Activated CD4-positive, alpha-beta memory T cell treated with anti-CD3 and anti-CD28 coated beads for 36 hours (primary cell): ENCODE measurements around the gene GPC5. TPM values are rescaled to one million over a fixed set of nuclear protein-coding genes. Genes with fewer than 3 reads are reported as not detected.

Experiments
- CTCF ChIA-PET: fragments of 350-600 bp; sonication (Branson Sonifier 250); formaldehyde crosslinking; loops from one replicate; lab custom pipeline; 2021; ENCODE audit warnings: antibody characterized with exemption, inconsistent platforms; lab: Charles Lee
- POLR2A ChIA-PET: fragments of 350-600 bp; sonication (Branson Sonifier 250); formaldehyde crosslinking; loops from one replicate; lab custom pipeline; 2021; ENCODE audit warnings: antibody characterized with exemption; lab: Charles Lee
- DNase-seq: peaks from one replicate; pipeline ENCODE4 v3.0.0-alpha.2; 2020
- H3K27ac Mint-ChIP-seq: one replicate; pipeline ENCODE4 v1.8.0; 2021; ENCODE audit warnings: mixed read lengths
- H3K27me3 Mint-ChIP-seq: one replicate; pipeline ENCODE4 v1.8.0; 2021; ENCODE audit warnings: mixed read lengths
- H3K36me3 Mint-ChIP-seq: one replicate; pipeline ENCODE4 v1.8.0; 2021; ENCODE audit warnings: mixed read lengths
- H3K4me1 Mint-ChIP-seq: one replicate; pipeline ENCODE4 v1.8.0; 2021; ENCODE audit warnings: low read depth, mixed read lengths
- H3K4me3 Mint-ChIP-seq: one replicate; pipeline ENCODE4 v1.8.0; 2021; ENCODE audit warnings: mild to moderate bottlenecking, mixed read lengths
- H3K9me3 Mint-ChIP-seq: one replicate; pipeline ENCODE4 v1.8.0; 2021; ENCODE audit warnings: mixed read lengths
- intact Hi-C: fragments of 100-400 bp; cut with micrococcal nuclease; formaldehyde crosslinking; loops from one replicate; pipeline ENCODE4 v1.15.1; 2023
- total RNA-seq, 2 experiments: library from RNA; stranded (reverse); gene quantifications; one replicate each; pipeline ENCODE4 v1.2.3, GENCODE V29; 2021

GPC5 gene
- total RNA-seq, 2 experiments from 2014 or later: 0.17 to 0.29 TPM

- Mint-ChIP-seq H3K36me3 (peaks cover 46% of the 10 kb centered on the region), H3K4me1 (peaks cover 19% of the 10 kb centered on the region), H3K9me3 (no peaks in the 10 kb centered on the region), H3K4me3 (no peak overlapping the region), H3K27me3 (no peaks in the 10 kb centered on the region), H3K27ac (peak overlapping the region; percentile 50)
- ChIA-PET CTCF (interaction anchor here (0.7 to 3.8 kb wide), 3 partner anchors 17 to 50 kb away, joined by 3 to 15 read pairs (median 3); no protein-coding TSS in a partner anchor), POLR2A (interaction anchor here (0.9 to 1.0 kb wide), 2 partner anchors 27 to 44 kb away, joined by 3 read pairs; no protein-coding TSS in a partner anchor)
- DNase-seq: no peak
- intact Hi-C loops: no loop called here
These were observed 40.6 kb upstream of the GPC5 start for GRCh38 chr13:91357613-91358386.

- Mint-ChIP-seq H3K27me3 (no peaks in the 10 kb centered on the region), H3K27ac (peak overlapping the region; percentile 50), H3K9me3 (no peaks in the 10 kb centered on the region), H3K4me1 (peaks cover 14% of the 10 kb centered on the region), H3K4me3 (no peak overlapping the region), H3K36me3 (peaks cover 42% of the 10 kb centered on the region)
- CTCF ChIA-PET: interaction anchor here (0.7 to 3.8 kb wide), 3 partner anchors 17 to 49 kb away, joined by 3 to 15 read pairs (median 3); no protein-coding TSS in a partner anchor
- POLR2A ChIA-PET: interaction anchor here (0.9 to 1.0 kb wide), 2 partner anchors 28 to 45 kb away, joined by 3 read pairs; no protein-coding TSS in a partner anchor
- DNase-seq: no peak
- intact Hi-C loops: no loop called here
These were observed 40.0 kb upstream of the GPC5 start for GRCh38 chr13:91358387-91358782.

GRCh38 chr13:91359111-91359510 is 39.3 kb upstream of the GPC5 start:
- no peak overlapping the region for H3K27ac Mint-ChIP-seq
- H3K27me3 Mint-ChIP-seq: no peaks in the 10 kb centered on the region
- DNase-seq: no peak
- H3K9me3 Mint-ChIP-seq: no peaks in the 10 kb centered on the region
- intact Hi-C loops: no loop called here
- CTCF ChIA-PET: interaction anchor here (2.0 to 3.8 kb wide), 2 partner anchors 46 to 51 kb away, joined by 9 to 15 read pairs; no protein-coding TSS in a partner anchor
- H3K4me1 Mint-ChIP-seq: peaks cover 10% of the 10 kb centered on the region
- POLR2A ChIA-PET: interaction anchor here (0.8 to 1.1 kb wide), 3 partner anchors 8 to 45 kb away, joined by 3 to 4 read pairs (median 3); no protein-coding TSS in a partner anchor
- H3K36me3 Mint-ChIP-seq: peaks cover 36% of the 10 kb centered on the region
- no peak overlapping the region for H3K4me3 Mint-ChIP-seq

GRCh38 chr13:91359631-91360030 is 38.8 kb upstream of the GPC5 start:
- CTCF ChIA-PET: interaction anchor here (2.0 to 3.8 kb wide), 2 partner anchors 46 to 52 kb away, joined by 9 to 15 read pairs; no protein-coding TSS in a partner anchor
- DNase-seq: no peak
- Mint-ChIP-seq H3K27ac (no peak overlapping the region), H3K27me3 (no peaks in the 10 kb centered on the region), H3K9me3 (no peaks in the 10 kb centered on the region), H3K4me3 (no peak overlapping the region), H3K4me1 (peaks cover 10% of the 10 kb centered on the region), H3K36me3 (peaks cover 31% of the 10 kb centered on the region)
- intact Hi-C loops: no loop called here
- POLR2A ChIA-PET: interaction anchor here (0.9 to 1.1 kb wide), 2 partner anchors 13 to 46 kb away, joined by 3 to 4 read pairs; no protein-coding TSS in a partner anchor

- H3K4me1 Mint-ChIP-seq: peaks cover 10% of the 10 kb centered on the region
- H3K4me3 Mint-ChIP-seq: no peak overlapping the region
- intact Hi-C loops: no loop called here
- no peak for DNase-seq
- H3K36me3 Mint-ChIP-seq: peaks cover 25% of the 10 kb centered on the region
- no peak overlapping the region for H3K27ac Mint-ChIP-seq
- ChIA-PET CTCF (interaction anchor here (2.0 to 3.8 kb wide), 2 partner anchors 47 to 52 kb away, joined by 9 to 15 read pairs; no protein-coding TSS in a partner anchor), POLR2A (interaction anchor here (1.1 kb wide), 1 partner anchor 13 kb away, joined by 4 read pairs; no protein-coding TSS in a partner anchor)
- no peaks in the 10 kb centered on the region for H3K9me3 Mint-ChIP-seq
- no peaks in the 10 kb centered on the region for H3K27me3 Mint-ChIP-seq
These were observed 38.1 kb upstream of the GPC5 start for GRCh38 chr13:91360246-91360751.

GRCh38 chr13:91361755-91362271 is 36.6 kb upstream of the GPC5 start:
- ChIA-PET CTCF (no interaction called here), POLR2A (no interaction called here)
- H3K36me3 Mint-ChIP-seq: peaks cover 10% of the 10 kb centered on the region
- no peak overlapping the region for H3K27ac Mint-ChIP-seq
- no peaks in the 10 kb centered on the region for H3K9me3 Mint-ChIP-seq
- no peak for DNase-seq
- no peaks in the 10 kb centered on the region for H3K27me3 Mint-ChIP-seq
- H3K4me3 Mint-ChIP-seq: no peak overlapping the region
- peaks cover 3% of the 10 kb centered on the region for H3K4me1 Mint-ChIP-seq
- intact Hi-C loops: no loop called here

- no peak overlapping the region for H3K4me3 Mint-ChIP-seq
These were observed 35.5 kb upstream of the GPC5 start for GRCh38 chr13:91362908-91363307.

GRCh38 chr13:91368101-91368500 is 30.3 kb upstream of the GPC5 start:
- no peaks in the 10 kb centered on the region for H3K9me3 Mint-ChIP-seq
- DNase-seq: no peak
- CTCF ChIA-PET: no interaction called here
- H3K27ac Mint-ChIP-seq: peak overlapping the region; percentile 59
- peaks cover 27% of the 10 kb centered on the region for H3K4me1 Mint-ChIP-seq
- H3K27me3 Mint-ChIP-seq: peaks cover 2% of the 10 kb centered on the region
- intact Hi-C loops: loop anchor here (5.0 kb wide), 1 partner anchor 56 kb away; no protein-coding TSS in a partner anchor
- no peak overlapping the region for H3K4me3 Mint-ChIP-seq
- H3K36me3 Mint-ChIP-seq: no peaks in the 10 kb centered on the region
- POLR2A ChIA-PET: no interaction called here

More at GRCh38 chr13:91362908-91363307, 35.5 kb upstream of the GPC5 start:
- Mint-ChIP-seq H3K4me1 (peaks cover 14% of the 10 kb centered on the region), H3K27me3 (no peaks in the 10 kb centered on the region), H3K9me3 (no peaks in the 10 kb centered on the region), H3K27ac (no peak overlapping the region), H3K36me3 (peaks cover 6% of the 10 kb centered on the region)
- intact Hi-C loops: no loop called here
- ChIA-PET POLR2A (no interaction called here), CTCF (no interaction called here)
- DNase-seq: no peak

- Mint-ChIP-seq H3K27ac (peak overlapping the region; percentile 57), H3K9me3 (no peaks in the 10 kb centered on the region), H3K4me1 (peaks cover 27% of the 10 kb centered on the region), H3K4me3 (no peak overlapping the region), H3K36me3 (no peaks in the 10 kb centered on the region), H3K27me3 (peaks cover 2% of the 10 kb centered on the region)
- ChIA-PET CTCF (interaction anchor here (0.5 to 1.0 kb wide), 2 partner anchors 55 to 57 kb away, joined by 4 read pairs; no protein-coding TSS in a partner anchor), POLR2A (interaction anchor here (1.7 kb wide), 1 partner anchor 13 kb away, joined by 6 read pairs; no protein-coding TSS in a partner anchor)
- DNase-seq: peak; percentile 36
- intact Hi-C loops: loop anchor here (1.0 to 5.0 kb wide), 2 partner anchors 23 to 57 kb away; no protein-coding TSS in a partner anchor
These were observed 29.6 kb upstream of the GPC5 start for GRCh38 chr13:91368676-91369440.

GRCh38 chr13:91369441-91369831 is 29.0 kb upstream of the GPC5 start:
- Mint-ChIP-seq H3K27me3 (peaks cover 2% of the 10 kb centered on the region), H3K4me1 (peaks cover 27% of the 10 kb centered on the region), H3K4me3 (no peak overlapping the region), H3K36me3 (no peaks in the 10 kb centered on the region), H3K9me3 (no peaks in the 10 kb centered on the region), H3K27ac (no peak overlapping the region)
- DNase-seq: peak; percentile 59
- ChIA-PET POLR2A (interaction anchor here (1.7 kb wide), 1 partner anchor 14 kb away, joined by 6 read pairs; no protein-coding TSS in a partner anchor), CTCF (interaction anchor here (1.0 kb wide), 1 partner anchor 57 kb away, joined by 4 read pairs; no protein-coding TSS in a partner anchor)
- intact Hi-C loops: loop anchor here (1.0 to 5.0 kb wide), 2 partner anchors 23 to 57 kb away; no protein-coding TSS in a partner anchor

- Mint-ChIP-seq H3K36me3 (no peaks in the 10 kb centered on the region), H3K27ac (no peak overlapping the region), H3K9me3 (no peaks in the 10 kb centered on the region), H3K4me3 (no peak overlapping the region), H3K4me1 (peaks cover 30% of the 10 kb centered on the region), H3K27me3 (peaks cover 2% of the 10 kb centered on the region)
- no peak for DNase-seq
- ChIA-PET CTCF (interaction anchor here (1.0 kb wide), 1 partner anchor 21 kb away, joined by 3 read pairs; no protein-coding TSS in a partner anchor), POLR2A (no interaction called here)
- intact Hi-C loops: loop anchor here (10.0 kb wide), 1 partner anchor 236 kb away; no protein-coding TSS in a partner anchor
These were observed 27.9 kb upstream of the GPC5 start for GRCh38 chr13:91370501-91370900.
